ENCODE results near the gene COL18A1.
"Not testable (repeated sequence)": the region's sequence is repeated elsewhere in the genome, so short reads cannot be mapped to it uniquely, and the experiment has no call there.

The COL18A1 gene

GRCh38 chr21:45496968-45497845 lies 92.2 kb downstream of the COL18A1 start:
- no peak for DNase-seq

- no peak for DNase-seq
Observed at GRCh38 chr21:45497846-45498645, 93.1 kb downstream of the COL18A1 start.

DNA sequence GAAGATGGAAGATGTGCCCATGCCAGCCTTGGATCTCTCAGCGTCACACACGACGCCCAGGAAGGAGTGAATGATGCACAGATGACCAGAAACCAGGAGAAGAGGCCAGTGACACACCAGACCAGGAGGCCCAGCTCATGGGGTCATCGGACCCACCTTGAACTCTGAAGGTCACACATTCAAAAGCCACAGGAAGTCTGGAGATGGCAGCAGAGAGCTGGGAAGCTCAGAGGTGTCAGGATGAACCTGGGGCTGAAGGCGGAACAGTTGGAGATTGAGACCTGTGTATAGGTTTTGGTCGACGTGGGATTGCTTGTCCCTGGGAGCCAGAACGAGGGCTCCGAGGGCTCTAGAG lies 93.7 kb downstream of the COL18A1 start:
- no peak for DNase-seq

GRCh38 chr21:45499201-45499750 lies 94.3 kb downstream of the COL18A1 start:
- no peak for DNase-seq

DNA sequence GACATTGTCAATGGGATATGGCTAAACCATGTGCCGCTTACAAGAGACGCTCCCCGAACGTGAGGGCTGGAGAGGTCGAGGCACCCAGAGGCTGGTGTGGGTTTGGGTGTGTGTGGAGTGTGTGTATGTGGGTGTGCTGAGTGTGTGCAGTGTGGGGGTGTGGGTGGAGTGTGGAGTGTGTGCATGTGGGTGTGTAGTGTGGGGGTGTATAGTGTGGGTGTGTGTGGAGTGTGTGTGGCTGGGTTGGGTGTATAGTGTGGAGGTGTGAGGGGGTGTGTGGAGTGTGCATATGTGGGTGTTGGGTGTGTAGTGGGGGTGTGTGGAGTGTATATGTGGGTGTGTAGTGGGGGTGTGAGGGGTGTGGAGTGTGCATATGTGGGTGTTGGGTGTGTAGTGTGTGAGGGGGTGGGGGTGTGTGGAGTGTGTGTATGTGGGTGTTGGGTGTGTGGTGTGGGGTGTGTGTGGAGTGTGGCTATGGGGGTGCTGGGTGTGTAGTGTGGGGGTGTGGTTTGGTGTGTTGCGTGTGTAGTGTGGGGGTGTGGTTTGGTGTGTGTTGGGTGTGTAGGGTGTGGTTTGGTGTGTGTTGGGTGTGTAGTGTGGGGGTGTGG lies 95.1 kb downstream of the COL18A1 start:
- DNase-seq = no peak

- not testable (repeated sequence) for DNase-seq
Observed at GRCh38 chr21:45501081-45502005, 96.4 kb downstream of the COL18A1 start.

DNA sequence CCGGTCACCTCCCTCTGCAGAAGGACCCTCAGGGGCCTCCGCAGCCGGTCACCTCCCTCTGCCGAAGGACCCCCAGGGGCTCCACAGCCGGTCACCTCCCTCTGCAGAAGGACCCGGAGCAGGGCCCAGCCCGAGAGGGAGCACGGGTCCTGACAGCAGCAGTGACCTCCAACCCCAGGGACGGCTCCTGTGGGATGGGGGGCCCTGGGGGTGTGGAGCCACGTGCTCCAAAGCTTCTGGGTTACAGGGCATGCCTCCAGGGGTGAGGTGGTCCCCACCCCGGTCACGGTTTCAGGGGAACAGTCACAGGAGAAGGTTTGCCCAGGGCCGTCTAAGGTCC lies 97.0 kb downstream of the COL18A1 start:
- no peak for DNase-seq

DNA sequence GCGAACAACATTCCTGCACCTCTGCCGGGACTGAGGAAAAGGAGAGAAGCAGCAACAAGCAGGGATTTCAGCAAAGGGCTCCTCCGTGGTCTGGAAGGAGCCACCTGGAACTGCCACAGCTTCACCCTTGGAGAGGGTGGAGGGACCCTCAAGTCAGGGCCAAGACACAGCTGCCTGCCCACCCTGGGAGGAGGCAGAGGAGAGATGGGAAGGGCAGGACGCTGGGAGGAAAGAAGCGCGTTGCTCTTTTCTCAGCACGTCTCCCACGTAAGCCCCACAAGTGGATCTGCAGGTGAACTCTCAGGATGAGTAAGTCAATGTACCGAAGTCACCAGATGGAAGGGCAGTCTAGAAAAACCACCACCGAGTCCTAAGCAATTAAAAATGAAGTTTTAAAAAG lies 97.6 kb downstream of the COL18A1 start:
- no peak for DNase-seq

DNA sequence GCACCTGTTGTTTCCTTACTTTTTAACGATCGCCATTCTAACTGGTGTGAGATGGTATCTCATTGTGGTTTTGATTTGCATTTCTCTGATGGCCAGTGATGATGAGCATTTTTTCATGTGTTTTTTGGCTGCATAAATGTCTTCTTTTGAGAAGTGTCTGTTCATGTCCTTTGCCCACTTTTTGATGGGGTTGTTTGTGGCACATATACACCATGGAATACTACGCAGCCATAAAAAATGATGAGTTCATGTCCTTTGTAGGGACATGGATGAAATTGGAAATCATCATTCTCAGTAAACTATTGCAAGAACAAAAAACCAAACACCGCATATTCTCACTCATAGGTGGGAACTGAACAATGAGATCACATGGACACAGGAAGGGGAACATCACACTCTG lies 98.3 kb downstream of the COL18A1 start:
- not testable (repeated sequence) for DNase-seq

GRCh38 chr21:45504021-45504515 lies 99.1 kb downstream of the COL18A1 start:
- no peak for DNase-seq

DNA sequence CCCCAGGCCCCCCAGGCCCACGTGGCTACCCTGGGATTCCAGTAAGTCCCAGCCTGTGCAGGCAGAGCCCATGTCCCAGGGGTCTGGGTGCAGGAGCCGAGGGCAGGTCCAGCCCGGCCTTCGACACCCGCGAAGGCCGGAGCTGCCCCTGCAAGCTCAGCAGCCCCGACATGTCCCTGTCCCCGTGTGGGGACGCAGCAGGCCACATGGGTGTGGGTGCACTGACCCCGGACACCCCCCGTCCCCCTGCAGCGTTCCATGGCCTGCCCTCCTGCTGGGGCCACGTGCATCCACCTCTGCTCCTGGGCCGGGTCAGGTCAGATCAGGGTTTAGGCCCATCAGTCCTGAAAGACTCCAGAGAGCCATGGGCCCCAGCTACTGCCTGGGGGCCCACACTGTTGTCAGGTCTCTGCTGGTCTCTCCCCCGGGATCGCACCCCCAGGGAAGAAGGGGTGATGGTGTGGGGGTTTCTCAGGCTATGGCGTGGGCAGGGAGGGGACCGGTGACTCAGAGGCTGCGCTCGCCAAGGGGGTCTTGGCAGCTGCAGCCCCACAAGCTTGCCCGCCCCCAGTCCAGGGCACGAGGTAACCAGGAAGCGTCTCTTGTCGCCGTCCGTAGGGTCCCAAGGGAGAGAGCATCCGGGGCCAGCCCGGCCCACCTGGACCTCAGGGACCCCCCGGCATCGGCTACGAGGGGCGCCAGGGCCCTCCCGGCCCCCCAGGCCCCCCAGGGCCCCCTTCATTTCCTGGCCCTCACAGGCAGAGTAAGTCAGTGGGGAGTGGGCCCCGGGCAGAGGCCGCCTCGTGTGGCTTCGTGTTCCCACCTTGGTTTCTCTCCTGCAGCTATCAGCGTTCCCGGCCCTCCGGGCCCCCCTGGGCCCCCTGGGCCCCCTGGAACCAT lies 99.8 kb downstream of the COL18A1 start:
- DNase-seq = no peak

DNA sequence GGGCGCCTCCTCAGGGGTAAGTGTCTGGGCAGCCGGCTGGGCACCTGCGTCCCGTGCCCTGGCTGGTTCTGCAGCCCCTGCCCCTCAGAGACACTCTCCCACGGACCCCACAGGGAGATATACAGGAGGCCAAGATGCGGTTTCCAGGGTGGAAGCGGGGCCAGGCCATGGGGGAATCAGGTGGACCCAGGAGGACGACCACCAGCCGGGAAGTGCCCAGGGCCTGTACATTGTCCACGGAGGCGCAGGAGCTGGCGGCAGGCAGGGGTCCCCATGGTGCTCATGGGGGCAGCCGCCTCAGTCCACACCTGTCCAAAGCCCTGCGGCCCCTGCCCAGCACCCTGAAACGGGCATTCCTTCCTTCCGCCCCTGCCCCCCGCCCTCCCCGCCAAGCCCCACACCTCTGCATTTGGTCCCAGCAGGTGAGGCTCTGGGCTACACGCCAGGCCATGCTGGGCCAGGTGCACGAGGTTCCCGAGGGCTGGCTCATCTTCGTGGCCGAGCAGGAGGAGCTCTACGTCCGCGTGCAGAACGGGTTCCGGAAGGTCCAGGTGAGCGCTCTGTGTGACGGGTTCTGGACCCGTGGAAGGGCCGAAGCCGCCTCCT lies 100.6 kb downstream of the COL18A1 start:
- DNase-seq = no peak

- DNase-seq = no peak
Observed at GRCh38 chr21:45506241-45506817, 101.4 kb downstream of the COL18A1 start.

DNA sequence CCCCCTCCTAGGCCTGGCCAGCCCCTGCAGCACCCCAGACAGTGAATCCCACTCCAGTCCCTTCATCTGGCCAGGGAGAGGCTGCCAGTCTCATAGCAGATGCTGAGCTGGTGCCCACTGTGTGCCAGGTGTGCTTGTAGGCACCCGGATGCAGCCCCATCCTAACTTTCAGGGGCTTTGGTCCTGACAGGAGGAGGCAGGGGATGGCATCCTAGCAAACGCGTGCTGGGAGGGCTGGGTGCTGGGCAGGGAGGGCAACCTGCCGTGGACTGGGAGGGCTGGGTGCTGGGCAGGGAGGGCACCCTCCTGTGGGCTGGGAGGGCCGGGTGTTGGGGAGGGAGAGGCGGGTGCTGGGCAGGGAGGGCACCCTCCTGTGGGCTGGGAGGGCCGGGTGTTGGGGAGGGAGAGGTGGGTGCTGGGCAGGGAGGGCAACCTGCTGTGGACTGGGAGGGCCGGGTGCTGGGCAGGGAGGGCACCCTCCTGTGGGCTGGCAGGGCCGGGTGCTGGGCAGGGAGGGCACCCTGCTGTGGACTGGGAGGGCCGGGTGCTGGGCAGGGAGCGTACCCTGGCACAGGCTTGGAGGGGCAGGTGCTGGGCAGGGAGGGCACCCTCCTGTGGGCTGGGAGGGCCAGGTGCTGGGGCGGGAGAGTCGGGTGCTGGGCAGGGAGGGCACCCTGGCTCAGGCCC lies 102.0 kb downstream of the COL18A1 start:
- DNase-seq = no peak

DNA sequence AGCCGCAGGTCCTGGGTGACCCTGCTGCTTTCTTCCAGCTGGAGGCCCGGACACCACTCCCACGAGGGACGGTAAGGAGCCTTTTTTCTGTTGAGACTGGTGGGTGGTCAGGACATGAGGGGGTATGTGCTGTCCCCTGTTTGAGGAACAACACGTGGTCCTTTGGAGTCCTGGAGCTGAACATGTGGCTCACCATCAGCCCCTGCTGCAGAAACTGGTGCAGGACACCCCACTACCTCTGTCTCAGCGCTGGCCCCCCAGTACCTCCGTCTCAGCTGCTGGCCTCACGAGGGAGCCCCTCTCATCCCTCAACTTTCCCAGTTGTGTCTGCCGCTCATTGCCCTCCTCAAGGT lies 102.5 kb downstream of the COL18A1 start:
- DNase-seq = no peak

- DNase-seq = no peak
Observed at GRCh38 chr21:45507888-45508508, 103.0 kb downstream of the COL18A1 start.

DNA sequence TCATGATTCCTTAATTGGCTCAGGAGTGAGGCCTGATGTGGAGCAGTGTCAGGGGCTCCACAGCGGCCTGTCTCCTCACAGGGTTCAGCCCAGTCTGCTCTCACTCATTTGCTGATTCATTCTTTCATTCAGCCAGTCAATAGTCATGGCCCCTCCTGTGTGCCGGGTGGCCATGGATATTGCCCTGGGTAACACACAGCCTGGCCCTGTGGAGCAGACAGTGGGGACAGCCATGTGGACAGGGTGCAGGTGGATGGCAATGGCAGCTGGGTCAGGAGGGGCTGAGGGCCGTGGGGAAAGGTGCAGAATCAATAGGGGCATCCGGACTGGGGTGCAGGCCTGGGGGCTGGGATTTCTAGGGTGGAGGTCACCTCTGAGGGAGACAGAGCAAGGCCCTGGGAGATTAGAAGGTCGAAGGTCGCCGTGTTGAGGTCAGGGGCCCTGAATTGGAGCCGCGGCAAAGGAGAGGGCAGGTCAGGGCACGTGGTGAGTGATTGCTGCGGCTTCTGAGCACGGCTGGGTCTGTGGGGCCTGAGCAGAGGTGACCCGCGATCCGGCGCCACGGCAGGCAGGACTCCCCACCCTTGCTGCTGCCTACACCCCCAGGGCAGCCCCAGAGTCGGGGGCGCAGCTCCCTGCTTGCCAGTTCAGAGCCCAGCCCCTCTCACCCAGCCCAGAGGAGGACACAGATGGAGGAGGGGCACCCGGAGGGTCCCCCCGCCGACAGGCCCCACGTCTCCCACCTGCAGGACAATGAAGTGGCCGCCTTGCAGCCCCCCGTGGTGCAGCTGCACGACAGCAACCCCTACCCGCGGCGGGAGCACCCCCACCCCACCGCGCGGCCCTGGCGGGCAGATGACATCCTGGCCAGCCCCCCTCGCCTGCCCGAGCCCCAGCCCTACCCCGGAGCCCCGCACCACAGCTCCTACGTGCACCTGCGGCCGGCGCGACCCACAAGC lies 103.9 kb downstream of the COL18A1 start:
- no peak for DNase-seq
